DOHH2 (cell line): Measurements from ENCODE around the gene CCL2.

Experiments used
- H3F3A ChIP-seq: fragments of 200-600 bp; sonication (generic), shearing (Covaris generic); 2 replicates; pipeline ENCODE4 v1.6.0; 2016; ENCODE audit warnings: antibody characterized with exemption, mild to moderate bottlenecking; ENCODE audit not compliant: control insufficient read depth, insufficient read depth
- H3K27ac ChIP-seq: fragments of 200-600 bp; sonication (generic); 2 replicates; pipeline ENCODE4 v1.5.1; 2014; ENCODE audit warnings: low read depth, mild to moderate bottlenecking, low read length, moderate library complexity
- H3K27me3 ChIP-seq: fragments of 200-600 bp; sonication (generic); 2 replicates; pipeline ENCODE4 v1.6.1; 2014; ENCODE audit warnings: mild to moderate bottlenecking, low read length, mixed read lengths; ENCODE audit not compliant: control insufficient read depth
- H3K36me3 ChIP-seq: fragments of 200-600 bp; sonication (generic); 2 replicates; pipeline ENCODE4 v1.6.1; 2014; ENCODE audit warnings: mild to moderate bottlenecking, low read length, moderate library complexity, mixed read lengths; ENCODE audit not compliant: control insufficient read depth
- H3K4me1 ChIP-seq: fragments of 200-600 bp; sonication (generic); 2 replicates; pipeline ENCODE4 v1.6.1; 2014; ENCODE audit warnings: mild to moderate bottlenecking, low read length, mixed read lengths; ENCODE audit not compliant: control insufficient read depth
- H3K4me2 ChIP-seq: fragments of 200-600 bp; sonication (generic); 2 replicates; pipeline ENCODE4 v1.6.0; 2014; ENCODE audit warnings: mild to moderate bottlenecking, low read length, moderate library complexity
- H3K4me3 ChIP-seq: fragments of 200-600 bp; sonication (generic); 2 replicates; pipeline ENCODE4 v1.5.1; 2014; ENCODE audit warnings: mild to moderate bottlenecking, low read length, mixed read lengths
- H3K79me2 ChIP-seq: fragments of 200-600 bp; sonication (generic); 2 replicates; pipeline ENCODE4 v1.6.1; 2014; ENCODE audit warnings: mild to moderate bottlenecking, low read length, mixed read lengths; ENCODE audit not compliant: control insufficient read depth
- H3K9me2 ChIP-seq: fragments of 200-600 bp; sonication (generic); replicated peaks from 2 replicates; pipeline ENCODE4 v1.6.1; 2014; ENCODE audit warnings: mild to moderate bottlenecking, low read length, mixed read lengths; ENCODE audit not compliant: control insufficient read depth
- H3K9me3 ChIP-seq: fragments of 200-600 bp; sonication (generic); 2 replicates; pipeline ENCODE4 v1.6.1; 2014; ENCODE audit warnings: antibody characterized with exemption, low read length, mixed read lengths; ENCODE audit not compliant: control insufficient read depth, insufficient read depth
- H4K20me1 ChIP-seq: fragments of 200-600 bp; sonication (generic); 2 replicates; pipeline ENCODE4 v1.6.0; 2014; ENCODE audit warnings: low read depth, mild to moderate bottlenecking, antibody characterized with exemption, low read length, moderate library complexity; ENCODE audit not compliant: control insufficient read depth, insufficient read depth
- CTCF ChIP-seq: fragments of 200-600 bp; sonication (generic); IDR thresholded peaks from one replicate; pipeline ENCODE4 v1.5.1; 2014; ENCODE audit warnings: antibody characterized with exemption, mild to moderate bottlenecking, low read depth, low read length; ENCODE audit not compliant: poor library complexity, severe bottlenecking
- EZH2phosphoT487 ChIP-seq: fragments of 200-600 bp; sonication (generic); IDR thresholded peaks from 2 replicates; pipeline ENCODE4 v1.6.1; 2017; ENCODE audit warnings: borderline replicate concordance, mild to moderate bottlenecking, antibody characterized with exemption, low read length, moderate library complexity, mixed read lengths

The CCL2 gene

DNA sequence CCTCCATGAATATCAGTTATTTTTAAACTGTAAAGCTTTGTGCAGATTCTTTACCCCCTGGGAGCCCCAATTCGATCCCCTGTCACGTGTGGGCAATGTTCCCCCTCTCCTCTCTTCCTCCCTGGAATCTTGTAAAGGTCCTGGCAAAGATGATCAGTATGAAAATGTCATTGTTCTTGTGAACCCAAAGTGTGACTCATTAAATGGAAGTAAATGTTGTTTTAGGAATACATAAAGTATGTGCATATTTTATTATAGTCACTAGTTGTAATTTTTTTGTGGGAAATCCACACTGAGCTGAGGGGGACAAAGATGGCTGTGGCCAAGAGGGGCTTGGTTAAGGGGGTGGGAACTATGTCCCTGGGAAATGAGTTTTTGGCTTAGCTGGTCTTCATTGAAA is 32.8 kb downstream of the CCL2 start:
- no peak overlapping the region for H3K4me2 ChIP-seq
- no peak overlapping the region for H3K4me3 ChIP-seq
- TF ChIP-seq CTCF (no peak), EZH2phosphoT487 (no peak)
- no peaks in the 10 kb centered on the region for H3F3A ChIP-seq
- no peaks in the 10 kb centered on the region for H3K4me1 ChIP-seq
- no peaks in the 10 kb centered on the region for H4K20me1 ChIP-seq
- H3K9me2 ChIP-seq = no peaks in the 10 kb centered on the region
- H3K36me3 ChIP-seq = no peaks in the 10 kb centered on the region
- H3K79me2 ChIP-seq = no peaks in the 10 kb centered on the region
- no peak overlapping the region for H3K27ac ChIP-seq
- no peaks in the 10 kb centered on the region for H3K9me3 ChIP-seq
- peaks cover 2% of the 10 kb centered on the region; the same call in 1 of the 2 replicates for H3K27me3 ChIP-seq

DNA sequence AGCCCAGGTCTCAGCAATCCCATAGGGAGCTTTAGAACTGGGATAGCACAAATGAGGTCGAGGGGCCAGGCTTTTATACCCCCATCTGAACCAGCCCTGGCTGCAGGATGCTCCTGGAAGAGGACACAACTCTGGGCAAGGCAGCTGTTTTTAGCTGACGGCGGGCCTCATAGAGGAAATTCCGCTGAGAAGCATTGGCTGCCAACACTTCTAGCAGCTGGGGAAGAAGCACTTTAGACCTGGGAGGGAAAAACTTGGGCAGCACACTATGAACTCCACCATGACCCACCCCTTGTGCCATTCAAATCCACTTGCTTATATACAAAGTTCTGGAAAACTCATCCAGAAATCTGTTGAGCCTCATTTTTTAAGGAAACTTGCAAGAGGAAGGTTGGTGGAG is 35.5 kb downstream of the CCL2 start:
- H3K9me3 ChIP-seq = no peaks in the 10 kb centered on the region
- peaks cover 2% of the 10 kb centered on the region; the same call in 1 of the 2 replicates for H3K27me3 ChIP-seq
- no peaks in the 10 kb centered on the region for H4K20me1 ChIP-seq
- H3F3A ChIP-seq = no peaks in the 10 kb centered on the region
- no peaks in the 10 kb centered on the region for H3K4me1 ChIP-seq
- no peak overlapping the region for H3K4me3 ChIP-seq
- H3K9me2 ChIP-seq = no peaks in the 10 kb centered on the region
- no peak overlapping the region for H3K27ac ChIP-seq
- H3K36me3 ChIP-seq = no peaks in the 10 kb centered on the region
- TF ChIP-seq EZH2phosphoT487 = no peak
- no peak for TF ChIP-seq CTCF
- H3K79me2 ChIP-seq = no peaks in the 10 kb centered on the region
- no peak overlapping the region for H3K4me2 ChIP-seq

- no peaks in the 10 kb centered on the region for H3K36me3 ChIP-seq
- H3K27me3 ChIP-seq = peaks cover 2% of the 10 kb centered on the region; the same call in 1 of the 2 replicates
- TF ChIP-seq CTCF (no peak), EZH2phosphoT487 (no peak)
- H3K27ac ChIP-seq = no peak overlapping the region
- H4K20me1 ChIP-seq = no peaks in the 10 kb centered on the region
- no peak overlapping the region for H3K4me3 ChIP-seq
- H3K4me2 ChIP-seq = no peak overlapping the region
- H3F3A ChIP-seq = no peaks in the 10 kb centered on the region
- no peaks in the 10 kb centered on the region for H3K9me2 ChIP-seq
- no peaks in the 10 kb centered on the region for H3K9me3 ChIP-seq
- H3K79me2 ChIP-seq = no peaks in the 10 kb centered on the region
- H3K4me1 ChIP-seq = no peaks in the 10 kb centered on the region
Observed at GRCh38 chr17:34291721-34292348, 36.8 kb downstream of the CCL2 start.
